Cardiac septum (tissue), 1 donor: ENCODE measurements around the gene SIGLEC11. TPM values are rescaled to one million over a fixed set of nuclear protein-coding genes. Genes with fewer than 3 reads are reported as not detected.

Source experiments
- DNase-seq: peaks from one replicate; pipeline ENCODE4 v3.0.0-alpha.2; 2020; ENCODE audit warnings: low spot score
- intact Hi-C: fragments of 100-400 bp; cut with DNase I; formaldehyde crosslinking; loops from one replicate; pipeline ENCODE4 v1.14.0; 2022
- total RNA-seq: library from RNA; stranded (reverse); fragmentation: NEBNext Ultra II Directional; extraction: Animal tissue kit (Norgen Biotek cat#: 25700); gene quantifications from one replicate; pipeline ENCODE4 v1.2.1, GENCODE V29; 2021
- donor health status: DM: no; HTN: no; CAD: no.

The SIGLEC11 gene
- total RNA-seq, 1 donor from 2014 or later, result 0.27 TPM

GRCh38 chr19:49912965-49913685, 47.8 kb downstream of the SIGLEC11 start:
- intact Hi-C loops, result no loop called here
- no peak for DNase-seq

DNA sequence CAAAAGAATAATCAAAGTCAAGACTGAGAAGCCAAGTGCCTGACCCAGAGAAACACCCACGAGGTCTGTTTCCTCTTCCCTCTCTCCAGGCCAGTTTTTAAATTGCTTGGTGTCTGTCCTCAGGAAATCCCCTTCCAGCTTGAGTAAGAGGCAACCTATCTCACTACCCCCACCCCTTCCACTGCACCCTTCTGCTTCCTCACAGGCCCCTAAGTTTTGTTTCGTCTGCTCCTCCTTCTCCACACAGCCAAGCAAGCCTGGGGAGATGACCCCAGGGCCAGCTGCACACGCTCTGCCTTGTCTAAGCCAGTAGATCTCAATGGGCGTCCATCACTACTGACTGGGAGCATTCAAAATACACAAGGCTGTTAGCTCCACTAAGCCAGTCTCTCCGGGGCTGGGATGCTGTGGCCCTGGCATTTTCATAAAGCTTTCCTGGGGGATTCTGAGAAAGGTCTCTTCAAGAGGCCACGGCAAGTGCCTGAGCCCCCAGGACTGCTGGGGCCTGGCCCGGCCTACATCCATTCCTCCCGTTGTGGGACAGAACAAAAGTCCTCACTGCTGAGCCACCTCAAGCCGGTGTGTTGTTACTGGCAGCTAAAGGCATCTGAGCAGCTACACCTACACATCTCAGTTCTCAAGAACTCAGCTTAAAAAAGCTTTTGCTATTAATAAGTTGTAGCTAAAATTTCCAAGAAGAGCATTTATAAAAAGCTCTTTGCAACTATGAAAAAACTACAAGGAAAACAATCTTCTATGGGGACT, 49.4 kb downstream of the SIGLEC11 start:
- intact Hi-C loops, result no loop called here
- no peak for DNase-seq

- intact Hi-C loops, result no loop called here
- DNase-seq, result no peak
These were observed 50.8 kb downstream of the SIGLEC11 start for GRCh38 chr19:49910179-49910578.

DNA sequence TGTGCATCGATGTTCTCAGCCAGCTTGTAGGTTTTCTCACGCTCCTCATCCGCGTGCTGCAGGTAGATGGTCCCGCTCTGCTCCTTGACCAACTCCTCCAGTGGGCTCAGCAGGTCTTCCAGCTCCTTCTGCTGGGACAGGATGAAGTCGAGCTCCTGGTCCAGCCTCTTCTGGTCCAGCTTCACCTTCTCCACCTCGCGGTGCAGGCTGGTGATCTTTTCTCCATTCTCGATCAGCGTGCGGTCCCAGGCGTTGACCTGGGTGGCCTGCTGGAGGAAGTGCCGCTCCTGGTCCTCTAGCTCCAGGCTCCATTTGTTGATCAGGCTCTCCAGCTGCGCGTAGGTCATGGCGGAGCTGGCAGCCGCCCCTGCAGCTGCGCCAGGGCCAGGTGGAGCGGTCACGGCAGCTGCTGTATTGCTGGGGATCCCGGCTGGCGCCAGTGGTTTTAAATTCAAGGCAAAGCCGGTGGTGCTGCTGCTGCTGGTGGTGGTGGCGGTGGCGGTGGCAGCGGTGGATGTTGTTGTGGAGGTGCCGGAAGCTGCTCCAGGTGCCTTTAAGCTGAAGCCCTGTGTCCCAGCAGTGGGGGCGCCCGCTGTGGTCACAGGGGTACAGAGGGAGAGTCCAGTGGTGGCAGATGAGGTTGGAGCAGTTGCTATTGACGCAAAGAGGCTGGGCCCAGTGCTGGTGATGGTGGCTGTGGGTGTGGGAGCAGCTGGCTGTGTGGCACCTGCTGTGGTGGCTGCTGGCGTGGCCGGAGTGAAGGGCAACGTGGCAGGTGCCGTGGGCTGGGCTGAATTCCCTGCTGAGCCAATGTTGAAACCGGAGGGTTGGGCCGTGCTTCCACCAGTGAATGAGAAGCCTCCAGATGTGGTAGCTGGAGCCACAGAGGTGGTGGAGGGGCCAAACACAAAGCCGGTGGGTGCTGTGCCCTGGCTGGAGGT, 52.2 kb downstream of the SIGLEC11 start:
- DNase-seq, result no peak
- intact Hi-C loops, result no loop called here

DNA sequence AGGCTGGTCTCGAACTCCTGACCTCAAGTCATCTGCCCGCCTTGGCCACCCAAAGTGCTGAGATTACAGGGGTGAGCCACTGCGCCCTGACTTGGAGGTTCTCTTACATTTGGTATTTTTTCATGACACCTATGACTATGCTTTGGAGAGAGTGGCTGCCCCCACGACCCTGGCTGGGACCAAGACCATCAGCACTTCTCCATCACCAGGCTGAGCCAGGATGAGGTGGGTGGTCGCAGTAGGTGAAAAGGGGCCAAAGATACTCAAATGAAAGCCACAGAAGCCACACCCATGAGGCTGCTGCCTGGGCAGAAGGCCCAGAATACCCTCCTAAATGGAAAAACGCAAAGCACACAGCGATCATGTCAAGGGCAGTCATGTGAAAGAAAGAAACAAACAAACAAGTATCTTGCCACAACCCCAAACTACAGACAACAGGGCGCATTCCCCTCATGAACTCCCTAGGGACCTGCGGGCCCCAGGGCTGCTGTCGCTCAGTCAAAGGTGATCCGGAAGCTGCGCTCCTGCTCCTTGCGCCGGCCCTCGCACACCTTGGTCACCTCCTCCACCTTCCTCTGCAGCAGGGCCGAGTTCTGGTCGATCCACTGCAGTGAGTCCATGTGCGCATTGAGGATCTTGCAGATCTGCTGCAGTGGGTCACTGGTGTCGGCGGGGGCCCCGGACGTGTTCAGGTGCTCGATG, 53.1 kb downstream of the SIGLEC11 start:
- DNase-seq, result no peak
- intact Hi-C loops, result no loop called here

DNA sequence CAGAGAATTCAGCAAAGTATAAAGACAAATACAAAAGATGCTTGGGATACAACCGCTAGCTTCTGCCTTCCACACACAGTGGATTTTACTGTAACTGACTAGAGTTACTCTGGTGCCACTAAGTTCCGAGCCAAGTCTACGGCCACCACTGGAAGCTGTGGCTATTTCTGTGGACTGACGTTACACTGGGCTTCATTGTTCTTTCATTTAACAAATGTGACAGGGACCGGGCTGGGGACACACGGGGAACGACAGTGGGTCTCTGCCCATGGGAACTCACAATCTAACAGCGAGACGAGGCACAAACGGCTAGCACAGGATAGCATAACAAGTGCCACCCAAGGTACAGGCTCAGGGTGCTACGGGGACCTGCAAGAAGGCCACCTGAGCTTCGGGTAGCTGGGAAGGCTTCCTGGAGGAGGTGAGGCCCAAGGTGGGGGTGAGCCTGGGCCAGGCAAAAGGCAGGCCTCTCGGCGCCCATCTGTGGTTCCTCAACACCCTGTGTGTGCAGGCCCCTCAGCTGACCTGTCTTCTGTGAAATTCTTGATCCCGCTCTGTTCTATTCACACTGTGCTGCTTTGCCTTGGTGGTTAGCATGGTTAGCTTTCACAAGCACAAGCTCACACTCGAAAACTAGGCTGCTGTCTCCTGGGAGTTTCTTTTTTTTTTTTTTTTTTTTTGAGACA, 54.0 kb downstream of the SIGLEC11 start:
- no peak for DNase-seq
- intact Hi-C loops, result no loop called here

GRCh38 chr19:49904136-49904535, 56.8 kb downstream of the SIGLEC11 start:
- intact Hi-C loops, result no loop called here
- DNase-seq, result no peak

Other genes starting within 250 kb of the SIGLEC11 start
- gene TSKS, start 197.9 kb downstream of the SIGLEC11 start, total RNA-seq, result 0.24 TPM
- 63.9 TPM for gene AP2A1, start 194.2 kb downstream of the SIGLEC11 start, total RNA-seq
- gene FUZ, start 147.9 kb downstream of the SIGLEC11 start, total RNA-seq, result 13.7 TPM
- gene MED25, start 142.9 kb downstream of the SIGLEC11 start, total RNA-seq, result 33.0 TPM
- gene PTOV1, start 110.0 kb downstream of the SIGLEC11 start, total RNA-seq, result 95.8 TPM
- gene PNKP, start 93.6 kb downstream of the SIGLEC11 start, total RNA-seq, result 49.5 TPM
- 35.8 TPM for gene AKT1S1, start 83.8 kb downstream of the SIGLEC11 start, total RNA-seq
- 48.0 TPM for gene TBC1D17, start 83.5 kb downstream of the SIGLEC11 start, total RNA-seq
- 1.2 TPM for gene IL4I1, start 64.3 kb downstream of the SIGLEC11 start, total RNA-seq
- 10.6 TPM for gene ATF5, start 32.0 kb downstream of the SIGLEC11 start, total RNA-seq
- 26.8 TPM for gene NUP62, start 31.7 kb downstream of the SIGLEC11 start, total RNA-seq
- gene VRK3, start 64.2 kb upstream of the SIGLEC11 start, total RNA-seq, result 22.1 TPM
- gene ZNF473, start 64.8 kb upstream of the SIGLEC11 start, total RNA-seq, result 3.5 TPM
- gene IZUMO2, start 202.1 kb upstream of the SIGLEC11 start, total RNA-seq, result not detected
- 85.4 TPM for gene MYH14, start 242.4 kb upstream of the SIGLEC11 start, total RNA-seq